WTC11 (cell line): ENCODE measurements around the gene LYVE1. TPM values are rescaled to one million over a fixed set of nuclear protein-coding genes. Genes with fewer than 3 reads are reported as not detected.

Experiments
- ATAC-seq: fragments of 200-7000 bp; cut with Tn5 transposase; 2 replicates; pipeline ENCODE4 v1.10.0; 2021; ENCODE audit warnings: mild to moderate bottlenecking, moderate library complexity
- CTCF ChIA-PET: fragments of 300-600 bp; sonication (Branson Sonifier 250); formaldehyde crosslinking; loops from one replicate; lab custom pipeline; 2021; ENCODE audit warnings: antibody characterized with exemption; lab: Charles Lee
- POLR2A ChIA-PET: fragments of 350-600 bp; sonication (Branson Sonifier 250); formaldehyde crosslinking; loops from one replicate; lab custom pipeline; 2021; ENCODE audit warnings: antibody characterized with exemption; lab: Charles Lee
- DNase-seq: peaks from one replicate; pipeline ENCODE4 v3.0.0; 2021; ENCODE audit warnings: low spot score
- H3K27ac Mint-ChIP-seq: 2 replicates; pipeline ENCODE4 v1.8.0; 2021; ENCODE audit warnings: mixed read lengths
- H3K27me3 Mint-ChIP-seq: 2 replicates; pipeline ENCODE4 v1.8.0; 2021; ENCODE audit warnings: low read depth, mild to moderate bottlenecking, moderate library complexity, mixed read lengths
- H3K36me3 Mint-ChIP-seq: 2 replicates; pipeline ENCODE4 v1.8.0; 2021; ENCODE audit warnings: mixed read lengths
- H3K4me1 Mint-ChIP-seq: 2 replicates; pipeline ENCODE4 v1.8.0; 2022; ENCODE audit warnings: mixed read lengths
- H3K4me3 Mint-ChIP-seq: 2 replicates; pipeline ENCODE4 v1.8.0; 2021; ENCODE audit warnings: mild to moderate bottlenecking, moderate library complexity, mixed read lengths
- H3K9me3 Mint-ChIP-seq: 2 replicates; pipeline ENCODE4 v1.8.0; 2021; ENCODE audit warnings: mixed read lengths
- ESRRA ChIP-seq: sonication (generic); formaldehyde crosslinking; IDR thresholded peaks from 2 replicates; pipeline ENCODE4 v1.8.1; 2022; ENCODE audit warnings: mild to moderate bottlenecking, missing genetic modification reagents, borderline replicate concordance
- FOXP1 ChIP-seq: sonication (generic); formaldehyde crosslinking; IDR thresholded peaks from 2 replicates; pipeline ENCODE4 v1.8.0; 2022; ENCODE audit warnings: missing genetic modification reagents, mild to moderate bottlenecking, moderate library complexity, borderline replicate concordance
- HMGA2 ChIP-seq: fragments of 250-450 bp; sonication (Bioruptor Pico); IDR thresholded peaks from 2 replicates; pipeline ENCODE4 v1.4.0; 2021; ENCODE audit warnings: mild to moderate bottlenecking, moderate library complexity
- IRF2 ChIP-seq: sonication (generic); formaldehyde crosslinking; IDR thresholded peaks from 2 replicates; pipeline ENCODE4 v1.8.0; 2022; ENCODE audit warnings: low read depth, missing genetic modification reagents, borderline replicate concordance
- MYBL2 ChIP-seq: sonication (generic); formaldehyde crosslinking; IDR thresholded peaks from 2 replicates; pipeline ENCODE4 v1.8.1; 2023; ENCODE audit warnings: mild to moderate bottlenecking, moderate library complexity, missing genetic modification reagents
- NFATC4 ChIP-seq: fragments of 250-450 bp; sonication (Bioruptor Pico); IDR thresholded peaks from 2 replicates; pipeline ENCODE4 v1.9.0; 2021; ENCODE audit warnings: mild to moderate bottlenecking
- TCF7 ChIP-seq: sonication (generic); formaldehyde crosslinking; IDR thresholded peaks from 2 replicates; pipeline ENCODE4 v1.8.0; 2022; ENCODE audit warnings: mild to moderate bottlenecking, low read depth, missing genetic modification reagents, moderate library complexity
- TEAD1 ChIP-seq: sonication (generic); formaldehyde crosslinking; IDR thresholded peaks from 2 replicates; pipeline ENCODE4 v1.8.0; 2022; ENCODE audit warnings: mild to moderate bottlenecking, missing genetic modification reagents
- ZNF396 ChIP-seq: fragments of 250-450 bp; sonication (Bioruptor Pico); IDR thresholded peaks from 2 replicates; pipeline ENCODE4 v1.8.0; 2021; ENCODE audit warnings: mild to moderate bottlenecking, moderate library complexity, borderline replicate concordance
- total RNA-seq: library from RNA; stranded (reverse); gene quantifications from 3 replicates; pipeline ENCODE4 v1.2.3, GENCODE V29; 2021
- TF ChIP-seq, protein P1 (sequence below): sonication (generic); formaldehyde crosslinking; IDR thresholded peaks from 2 replicates; pipeline ENCODE4 v1.8.0; 2023; ENCODE audit warnings: missing genetic modification reagents, mild to moderate bottlenecking, borderline replicate concordance
- TF ChIP-seq, protein P2 (sequence below): fragments of 250-450 bp; sonication (Bioruptor Pico); IDR thresholded peaks from 2 replicates; pipeline ENCODE4 v1.9.0; 2021; ENCODE audit warnings: mild to moderate bottlenecking
- TF ChIP-seq, protein P3 (sequence below): sonication (generic); formaldehyde crosslinking; IDR thresholded peaks from 2 replicates; pipeline ENCODE4 v1.8.1; 2023; ENCODE audit warnings: mild to moderate bottlenecking, moderate library complexity, missing genetic modification reagents
- TF ChIP-seq, protein P4 (sequence below): fragments of 250-450 bp; sonication (Bioruptor Pico); IDR thresholded peaks from 2 replicates; pipeline ENCODE4 v1.8.0; 2021; ENCODE audit warnings: mild to moderate bottlenecking
- TF ChIP-seq, protein P5 (sequence below): fragments of 250-450 bp; sonication (Bioruptor Pico); conservative IDR thresholded peaks from 2 replicates; pipeline ENCODE4 v1.9.0; 2021; ENCODE audit warnings: mild to moderate bottlenecking
- TF ChIP-seq, protein P6 (sequence below): sonication (generic); formaldehyde crosslinking; IDR thresholded peaks from 2 replicates; pipeline ENCODE4 v1.8.1; 2023; ENCODE audit warnings: mild to moderate bottlenecking, missing genetic modification reagents
- TF ChIP-seq, protein P7 (sequence below): sonication (generic); formaldehyde crosslinking; IDR thresholded peaks from 2 replicates; pipeline ENCODE4 v1.8.0; 2022; ENCODE audit warnings: mild to moderate bottlenecking, missing genetic modification reagents
- TF ChIP-seq, protein P8 (sequence below): sonication (generic); formaldehyde crosslinking; IDR thresholded peaks from 2 replicates; pipeline ENCODE4 v1.8.0; 2023; ENCODE audit warnings: mild to moderate bottlenecking, missing genetic modification reagents

LYVE1 gene
- total RNA-seq, 1 experiment from 2014 or later, result 0.24 TPM

DNA sequence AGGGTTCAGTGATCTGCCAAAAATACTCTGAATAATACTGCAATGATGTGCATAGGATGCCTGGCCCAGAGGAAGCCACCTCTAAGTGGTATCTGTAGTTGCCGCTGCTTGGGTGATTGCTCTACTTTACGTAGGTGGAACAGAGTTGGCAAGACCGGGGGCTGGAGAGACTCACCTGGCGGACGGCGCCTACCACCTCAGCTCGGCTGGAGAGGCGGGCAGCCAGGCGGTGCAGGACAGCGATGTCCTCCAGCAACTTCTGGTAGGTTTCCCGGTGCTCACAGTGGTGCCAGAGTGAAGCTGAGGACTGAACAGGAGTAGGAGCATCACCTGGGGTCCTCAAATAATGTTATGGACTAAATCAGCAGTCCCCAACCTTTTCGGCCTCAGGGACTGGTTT is 34.5 kb upstream of the LYVE1 start:
- Mint-ChIP-seq H3K27me3 (no peaks in the 10 kb centered on the region), H3K4me1 (peaks cover 19% of the 10 kb centered on the region)
- POLR2A ChIA-PET, result no interaction called here

More for the DNA sequence above, 34.5 kb upstream of the LYVE1 start:
- no peak overlapping the region for H3K4me3 Mint-ChIP-seq
- no peak for DNase-seq
- TF ChIP-seq FOXP1 (CRISPR knock-in tag), result no peak
- TF ChIP-seq, protein P1, sequence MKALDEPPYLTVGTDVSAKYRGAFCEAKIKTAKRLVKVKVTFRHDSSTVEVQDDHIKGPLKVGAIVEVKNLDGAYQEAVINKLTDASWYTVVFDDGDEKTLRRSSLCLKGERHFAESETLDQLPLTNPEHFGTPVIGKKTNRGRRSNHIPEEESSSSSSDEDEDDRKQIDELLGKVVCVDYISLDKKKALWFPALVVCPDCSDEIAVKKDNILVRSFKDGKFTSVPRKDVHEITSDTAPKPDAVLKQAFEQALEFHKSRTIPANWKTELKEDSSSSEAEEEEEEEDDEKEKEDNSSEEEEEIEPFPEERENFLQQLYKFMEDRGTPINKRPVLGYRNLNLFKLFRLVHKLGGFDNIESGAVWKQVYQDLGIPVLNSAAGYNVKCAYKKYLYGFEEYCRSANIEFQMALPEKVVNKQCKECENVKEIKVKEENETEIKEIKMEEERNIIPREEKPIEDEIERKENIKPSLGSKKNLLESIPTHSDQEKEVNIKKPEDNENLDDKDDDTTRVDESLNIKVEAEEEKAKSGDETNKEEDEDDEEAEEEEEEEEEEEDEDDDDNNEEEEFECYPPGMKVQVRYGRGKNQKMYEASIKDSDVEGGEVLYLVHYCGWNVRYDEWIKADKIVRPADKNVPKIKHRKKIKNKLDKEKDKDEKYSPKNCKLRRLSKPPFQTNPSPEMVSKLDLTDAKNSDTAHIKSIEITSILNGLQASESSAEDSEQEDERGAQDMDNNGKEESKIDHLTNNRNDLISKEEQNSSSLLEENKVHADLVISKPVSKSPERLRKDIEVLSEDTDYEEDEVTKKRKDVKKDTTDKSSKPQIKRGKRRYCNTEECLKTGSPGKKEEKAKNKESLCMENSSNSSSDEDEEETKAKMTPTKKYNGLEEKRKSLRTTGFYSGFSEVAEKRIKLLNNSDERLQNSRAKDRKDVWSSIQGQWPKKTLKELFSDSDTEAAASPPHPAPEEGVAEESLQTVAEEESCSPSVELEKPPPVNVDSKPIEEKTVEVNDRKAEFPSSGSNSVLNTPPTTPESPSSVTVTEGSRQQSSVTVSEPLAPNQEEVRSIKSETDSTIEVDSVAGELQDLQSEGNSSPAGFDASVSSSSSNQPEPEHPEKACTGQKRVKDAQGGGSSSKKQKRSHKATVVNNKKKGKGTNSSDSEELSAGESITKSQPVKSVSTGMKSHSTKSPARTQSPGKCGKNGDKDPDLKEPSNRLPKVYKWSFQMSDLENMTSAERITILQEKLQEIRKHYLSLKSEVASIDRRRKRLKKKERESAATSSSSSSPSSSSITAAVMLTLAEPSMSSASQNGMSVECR (CRISPR knock-in tag), result no peak
- TF ChIP-seq, protein P2, sequence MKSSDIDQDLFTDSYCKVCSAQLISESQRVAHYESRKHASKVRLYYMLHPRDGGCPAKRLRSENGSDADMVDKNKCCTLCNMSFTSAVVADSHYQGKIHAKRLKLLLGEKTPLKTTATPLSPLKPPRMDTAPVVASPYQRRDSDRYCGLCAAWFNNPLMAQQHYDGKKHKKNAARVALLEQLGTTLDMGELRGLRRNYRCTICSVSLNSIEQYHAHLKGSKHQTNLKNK (CRISPR knock-in tag), result no peak
- TF ChIP-seq IRF2, result no peak
- TF ChIP-seq, protein P3, sequence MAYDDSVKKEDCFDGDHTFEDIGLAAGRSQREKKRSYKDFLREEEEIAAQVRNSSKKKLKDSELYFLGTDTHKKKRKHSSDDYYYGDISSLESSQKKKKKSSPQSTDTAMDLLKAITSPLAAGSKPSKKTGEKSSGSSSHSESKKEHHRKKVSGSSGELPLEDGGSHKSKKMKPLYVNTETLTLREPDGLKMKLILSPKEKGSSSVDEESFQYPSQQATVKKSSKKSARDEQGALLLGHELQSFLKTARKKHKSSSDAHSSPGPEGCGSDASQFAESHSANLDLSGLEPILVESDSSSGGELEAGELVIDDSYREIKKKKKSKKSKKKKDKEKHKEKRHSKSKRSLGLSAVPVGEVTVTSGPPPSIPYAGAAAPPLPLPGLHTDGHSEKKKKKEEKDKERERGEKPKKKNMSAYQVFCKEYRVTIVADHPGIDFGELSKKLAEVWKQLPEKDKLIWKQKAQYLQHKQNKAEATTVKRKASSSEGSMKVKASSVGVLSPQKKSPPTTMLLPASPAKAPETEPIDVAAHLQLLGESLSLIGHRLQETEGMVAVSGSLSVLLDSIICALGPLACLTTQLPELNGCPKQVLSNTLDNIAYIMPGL, result no peak
- TF ChIP-seq, protein P4, sequence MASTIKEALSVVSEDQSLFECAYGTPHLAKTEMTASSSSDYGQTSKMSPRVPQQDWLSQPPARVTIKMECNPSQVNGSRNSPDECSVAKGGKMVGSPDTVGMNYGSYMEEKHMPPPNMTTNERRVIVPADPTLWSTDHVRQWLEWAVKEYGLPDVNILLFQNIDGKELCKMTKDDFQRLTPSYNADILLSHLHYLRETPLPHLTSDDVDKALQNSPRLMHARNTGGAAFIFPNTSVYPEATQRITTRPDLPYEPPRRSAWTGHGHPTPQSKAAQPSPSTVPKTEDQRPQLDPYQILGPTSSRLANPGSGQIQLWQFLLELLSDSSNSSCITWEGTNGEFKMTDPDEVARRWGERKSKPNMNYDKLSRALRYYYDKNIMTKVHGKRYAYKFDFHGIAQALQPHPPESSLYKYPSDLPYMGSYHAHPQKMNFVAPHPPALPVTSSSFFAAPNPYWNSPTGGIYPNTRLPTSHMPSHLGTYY (CRISPR knock-in tag), result no peak
- no peak for TF ChIP-seq ZNF396
- TF ChIP-seq, protein P5, sequence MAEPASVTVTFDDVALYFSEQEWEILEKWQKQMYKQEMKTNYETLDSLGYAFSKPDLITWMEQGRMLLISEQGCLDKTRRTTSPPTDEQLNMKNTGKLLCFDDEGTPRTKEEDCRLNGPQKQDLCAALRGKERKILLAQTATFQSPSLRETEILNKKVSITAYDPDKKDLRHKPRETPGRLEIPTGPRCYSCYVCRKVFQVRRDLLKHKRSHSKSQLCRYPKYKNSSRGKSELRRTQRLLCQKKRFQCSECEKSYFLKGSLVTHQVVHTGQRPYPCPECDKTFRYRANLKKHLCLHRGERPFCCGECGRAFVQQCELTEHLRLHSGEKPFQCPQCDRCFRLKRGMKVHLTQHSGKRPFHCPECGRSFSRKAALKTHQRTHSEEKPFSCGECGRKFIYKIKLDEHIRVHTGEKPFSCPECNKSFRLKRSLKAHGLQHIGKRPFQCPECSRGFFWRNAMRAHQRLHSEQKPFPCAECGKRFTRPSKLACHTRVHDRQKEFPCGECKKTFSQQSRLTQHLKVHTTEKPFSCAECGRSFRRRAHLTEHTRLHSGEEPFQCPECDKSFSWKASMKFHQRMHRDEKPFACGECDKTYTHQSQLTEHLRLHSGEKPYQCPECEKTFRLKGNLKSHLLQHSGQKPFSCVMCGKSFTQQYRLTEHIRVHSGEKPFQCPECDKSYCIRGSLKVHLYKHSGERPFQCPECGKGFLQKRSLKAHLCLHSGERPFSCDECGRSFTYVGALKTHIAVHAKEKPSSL (CRISPR knock-in tag), result no peak
- TF ChIP-seq TCF7 (CRISPR knock-in tag), result no peak
- TF ChIP-seq, protein P6, sequence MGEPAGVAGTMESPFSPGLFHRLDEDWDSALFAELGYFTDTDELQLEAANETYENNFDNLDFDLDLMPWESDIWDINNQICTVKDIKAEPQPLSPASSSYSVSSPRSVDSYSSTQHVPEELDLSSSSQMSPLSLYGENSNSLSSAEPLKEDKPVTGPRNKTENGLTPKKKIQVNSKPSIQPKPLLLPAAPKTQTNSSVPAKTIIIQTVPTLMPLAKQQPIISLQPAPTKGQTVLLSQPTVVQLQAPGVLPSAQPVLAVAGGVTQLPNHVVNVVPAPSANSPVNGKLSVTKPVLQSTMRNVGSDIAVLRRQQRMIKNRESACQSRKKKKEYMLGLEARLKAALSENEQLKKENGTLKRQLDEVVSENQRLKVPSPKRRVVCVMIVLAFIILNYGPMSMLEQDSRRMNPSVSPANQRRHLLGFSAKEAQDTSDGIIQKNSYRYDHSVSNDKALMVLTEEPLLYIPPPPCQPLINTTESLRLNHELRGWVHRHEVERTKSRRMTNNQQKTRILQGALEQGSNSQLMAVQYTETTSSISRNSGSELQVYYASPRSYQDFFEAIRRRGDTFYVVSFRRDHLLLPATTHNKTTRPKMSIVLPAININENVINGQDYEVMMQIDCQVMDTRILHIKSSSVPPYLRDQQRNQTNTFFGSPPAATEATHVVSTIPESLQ (CRISPR knock-in tag), result no peak
- TF ChIP-seq, protein P7, sequence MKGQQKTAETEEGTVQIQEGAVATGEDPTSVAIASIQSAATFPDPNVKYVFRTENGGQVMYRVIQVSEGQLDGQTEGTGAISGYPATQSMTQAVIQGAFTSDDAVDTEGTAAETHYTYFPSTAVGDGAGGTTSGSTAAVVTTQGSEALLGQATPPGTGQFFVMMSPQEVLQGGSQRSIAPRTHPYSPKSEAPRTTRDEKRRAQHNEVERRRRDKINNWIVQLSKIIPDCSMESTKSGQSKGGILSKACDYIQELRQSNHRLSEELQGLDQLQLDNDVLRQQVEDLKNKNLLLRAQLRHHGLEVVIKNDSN, result no peak
- TF ChIP-seq ESRRA (CRISPR knock-in tag), result no peak
- TF ChIP-seq NFATC4 (CRISPR knock-in tag), result no peak
- no peak for TF ChIP-seq MYBL2 (CRISPR knock-in tag)
- TF ChIP-seq, protein P8, sequence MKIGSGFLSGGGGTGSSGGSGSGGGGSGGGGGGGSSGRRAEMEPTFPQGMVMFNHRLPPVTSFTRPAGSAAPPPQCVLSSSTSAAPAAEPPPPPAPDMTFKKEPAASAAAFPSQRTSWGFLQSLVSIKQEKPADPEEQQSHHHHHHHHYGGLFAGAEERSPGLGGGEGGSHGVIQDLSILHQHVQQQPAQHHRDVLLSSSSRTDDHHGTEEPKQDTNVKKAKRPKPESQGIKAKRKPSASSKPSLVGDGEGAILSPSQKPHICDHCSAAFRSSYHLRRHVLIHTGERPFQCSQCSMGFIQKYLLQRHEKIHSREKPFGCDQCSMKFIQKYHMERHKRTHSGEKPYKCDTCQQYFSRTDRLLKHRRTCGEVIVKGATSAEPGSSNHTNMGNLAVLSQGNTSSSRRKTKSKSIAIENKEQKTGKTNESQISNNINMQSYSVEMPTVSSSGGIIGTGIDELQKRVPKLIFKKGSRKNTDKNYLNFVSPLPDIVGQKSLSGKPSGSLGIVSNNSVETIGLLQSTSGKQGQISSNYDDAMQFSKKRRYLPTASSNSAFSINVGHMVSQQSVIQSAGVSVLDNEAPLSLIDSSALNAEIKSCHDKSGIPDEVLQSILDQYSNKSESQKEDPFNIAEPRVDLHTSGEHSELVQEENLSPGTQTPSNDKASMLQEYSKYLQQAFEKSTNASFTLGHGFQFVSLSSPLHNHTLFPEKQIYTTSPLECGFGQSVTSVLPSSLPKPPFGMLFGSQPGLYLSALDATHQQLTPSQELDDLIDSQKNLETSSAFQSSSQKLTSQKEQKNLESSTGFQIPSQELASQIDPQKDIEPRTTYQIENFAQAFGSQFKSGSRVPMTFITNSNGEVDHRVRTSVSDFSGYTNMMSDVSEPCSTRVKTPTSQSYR, result no peak
- no peak for TF ChIP-seq HMGA2 (CRISPR knock-in tag)
- TF ChIP-seq TEAD1 (CRISPR knock-in tag), result no peak
- TF ChIP-seq, all 79 proteins: peak for 0
- Mint-ChIP-seq H3K36me3 (no peaks in the 10 kb centered on the region), H3K27ac (no peak overlapping the region), H3K9me3 (no peaks in the 10 kb centered on the region)
- CTCF ChIA-PET, result interaction anchor here (1.4 to 1.5 kb wide), 2 partner anchors 9 to 21 kb away, joined by 3 read pairs; no protein-coding TSS in a partner anchor
- no peak for ATAC-seq
